Caco-2 (cell line): Measurements from ENCODE around the gene OLFML1. TPM values are rescaled to one million over a fixed set of nuclear protein-coding genes. Genes with fewer than 3 reads are reported as not detected.
A peak's percentile ranks its signal among the peaks of the same experiment; 100 is the strongest.

Source experiments
- BruUV-seq: library from RNA; stranded (reverse); fragments of 400-500 nt; replicated peaks from 2 replicates; lab custom pipeline; 2021; lab: Mats Ljungman, UMichigan
- CTCF ChIA-PET: fragments of 300-600 bp; sonication (Branson Sonifier 250); formaldehyde crosslinking; loops from one replicate; lab custom pipeline; 2022; ENCODE audit warnings: antibody characterized with exemption; lab: Charles Lee
- POLR2A ChIA-PET: fragments of 300-600 bp; sonication (Branson Sonifier 250); formaldehyde crosslinking; loops from one replicate; lab custom pipeline; 2022; ENCODE audit warnings: antibody characterized with exemption; lab: Charles Lee
- DNase-seq, 2 experiments: peaks; one replicate each; pipeline versions ENCODE4 v3.0.0 to v3.0.0-alpha.2; 2020 to 2022
- H3K27me3 ChIP-seq: replicated peaks from 2 replicates; pipeline ENCODE4 v1.6.0; 2011; ENCODE audit warnings: low read length; ENCODE audit not compliant: control insufficient read depth, insufficient read depth
- H3K36me3 ChIP-seq: 2 replicates; pipeline ENCODE4 v1.5.1; 2011; ENCODE audit warnings: low read length; ENCODE audit not compliant: control insufficient read depth, insufficient read depth
- H3K4me1 ChIP-seq: fragments of 250-450 bp; sonication (Bioruptor Pico); 2 replicates; pipeline ENCODE4 v1.5.1; 2020; ENCODE audit warnings: mild to moderate bottlenecking
- H3K4me3 ChIP-seq: 2 replicates; pipeline ENCODE4 v1.5.1; 2011; ENCODE audit warnings: low read depth, mild to moderate bottlenecking, control low read depth, low read length
- H3K9me3 ChIP-seq: fragments of 250-450 bp; sonication (Bioruptor Pico); 2 replicates; pipeline ENCODE4 v1.5.1; 2020; ENCODE audit warnings: mild to moderate bottlenecking, moderate library complexity
- H3K27ac Mint-ChIP-seq: one replicate; pipeline ENCODE4 v1.8.0; 2022; ENCODE audit warnings: mixed read lengths; ENCODE audit not compliant: unreplicated experiment
- H3K27me3 Mint-ChIP-seq: one replicate; pipeline ENCODE4 v1.8.0; 2022; ENCODE audit warnings: mixed read lengths; ENCODE audit not compliant: insufficient read depth, unreplicated experiment
- H3K36me3 Mint-ChIP-seq: one replicate; pipeline ENCODE4 v1.8.0; 2022; ENCODE audit warnings: mild to moderate bottlenecking, mixed read lengths; ENCODE audit not compliant: insufficient read depth, unreplicated experiment
- H3K4me1 Mint-ChIP-seq: one replicate; pipeline ENCODE4 v1.8.0; 2022; ENCODE audit warnings: low read depth, mixed read lengths; ENCODE audit not compliant: unreplicated experiment
- H3K4me3 Mint-ChIP-seq: one replicate; pipeline ENCODE4 v1.8.0; 2022; ENCODE audit warnings: mild to moderate bottlenecking, moderate library complexity, mixed read lengths; ENCODE audit not compliant: unreplicated experiment
- H3K9me3 Mint-ChIP-seq: one replicate; pipeline ENCODE4 v1.8.0; 2022; ENCODE audit warnings: mixed read lengths; ENCODE audit not compliant: unreplicated experiment
- CTCF ChIP-seq, 2 experiments: fragments of 200-600 bp in 1 of 2; IDR thresholded peaks; 1 replicate in 1 of 2; 2 replicates in 1 of 2; pipeline versions ENCODE4 v1.5.1 to v1.8.0; 2011 to 2022; ENCODE audit warnings: antibody characterized with exemption in 1 of 2, control low read depth in 1 of 2, inconsistent platforms in 1 of 2, low read depth in 1 of 2, low read length in 1 of 2, mild to moderate bottlenecking in 1 of 2, moderate library complexity in 1 of 2; ENCODE audit not compliant: insufficient read depth in 1 of 2, severe bottlenecking in 1 of 2, unreplicated experiment in 1 of 2
- intact Hi-C: fragments of 100-400 bp; cut with micrococcal nuclease; formaldehyde crosslinking; loops from one replicate; pipeline ENCODE4 v1.10.0; 2022; ENCODE audit not compliant: unreplicated experiment
- total RNA-seq: library from RNA; stranded (reverse); gene quantifications from 2 replicates; pipeline ENCODE4 v1.2.3, GENCODE V29; 2022

OLFML1 gene
- total RNA-seq, 1 experiment from 2014 or later: 1.8 TPM

GRCh38 chr11:7437696-7438095, 47.6 kb upstream of the OLFML1 start:
- no TSS peak for BruUV-seq

GRCh38 chr11:7439746-7440320, 45.5 kb upstream of the OLFML1 start:
- no TSS peak for BruUV-seq
- CTCF ChIA-PET: interaction anchor here (0.5 kb wide), 1 partner anchor 456 kb away, joined by 3 read pairs; no protein-coding TSS in a partner anchor
- Mint-ChIP-seq H3K4me3 (no peak overlapping the region), H3K27ac (no peak overlapping the region), H3K9me3 (no peaks in the 10 kb centered on the region), H3K4me1 (no peaks in the 10 kb centered on the region), H3K27me3 (peaks cover 23% of the 10 kb centered on the region), H3K36me3 (no peaks in the 10 kb centered on the region)
- no peak for DNase-seq
- Histone ChIP-seq H3K4me1 (no peaks in the 10 kb centered on the region), H3K27me3 (no peaks in the 10 kb centered on the region), H3K36me3 (no peaks in the 10 kb centered on the region), H3K4me3 (no peak overlapping the region), H3K9me3 (no peaks in the 10 kb centered on the region)
- POLR2A ChIA-PET: no interaction called here
- no peak for TF ChIP-seq CTCF (IDR thresholded peaks at IDR 0.05; ENCODE audit: insufficient read depth in 1 of 2, low read depth in 1 of 2, low read length in 1 of 2, severe bottlenecking in 1 of 2, unreplicated experiment in 1 of 2)
- intact Hi-C loops: loop anchor here (5.0 to 10.0 kb wide), 2 partner anchors 165 to 227 kb away; no protein-coding TSS in a partner anchor

More at GRCh38 chr11:7437696-7438095, 47.6 kb upstream of the OLFML1 start:
- Mint-ChIP-seq H3K36me3 (no peaks in the 10 kb centered on the region), H3K4me1 (no peaks in the 10 kb centered on the region), H3K4me3 (no peak overlapping the region), H3K27ac (no peak overlapping the region), H3K27me3 (peaks cover 30% of the 10 kb centered on the region), H3K9me3 (no peaks in the 10 kb centered on the region)
- Histone ChIP-seq H3K4me1 (no peaks in the 10 kb centered on the region), H3K4me3 (no peak overlapping the region), H3K9me3 (no peaks in the 10 kb centered on the region), H3K27me3 (no peaks in the 10 kb centered on the region), H3K36me3 (no peaks in the 10 kb centered on the region)
- intact Hi-C loops: loop anchor here (10.0 kb wide), 1 partner anchor 163 kb away; no protein-coding TSS in a partner anchor
- ChIA-PET CTCF (no interaction called here), POLR2A (no interaction called here)
- TF ChIP-seq CTCF (IDR thresholded peaks at IDR 0.05; ENCODE audit: insufficient read depth in 1 of 2, low read depth in 1 of 2, low read length in 1 of 2, severe bottlenecking in 1 of 2, unreplicated experiment in 1 of 2): no peak
- no peak for DNase-seq

- Mint-ChIP-seq H3K4me3 (no peak overlapping the region), H3K27ac (no peak overlapping the region), H3K9me3 (no peaks in the 10 kb centered on the region), H3K27me3 (peaks cover 21% of the 10 kb centered on the region), H3K36me3 (no peaks in the 10 kb centered on the region), H3K4me1 (no peaks in the 10 kb centered on the region)
- no TSS peak for BruUV-seq
- ChIA-PET CTCF (interaction anchor here (1.0 to 3.4 kb wide), 4 partner anchors 28 to 344 kb away, joined by 4 to 25 read pairs (median 10); no protein-coding TSS in a partner anchor), POLR2A (no interaction called here)
- Histone ChIP-seq H3K27me3 (no peaks in the 10 kb centered on the region), H3K9me3 (no peaks in the 10 kb centered on the region), H3K36me3 (no peaks in the 10 kb centered on the region), H3K4me1 (no peaks in the 10 kb centered on the region), H3K4me3 (no peak overlapping the region)
- TF ChIP-seq CTCF (IDR thresholded peaks at IDR 0.05; ENCODE audit: insufficient read depth in 1 of 2, low read depth in 1 of 2, low read length in 1 of 2, severe bottlenecking in 1 of 2, unreplicated experiment in 1 of 2): peak; percentile 82 to 96
- intact Hi-C loops: loop anchor here (1.0 to 5.0 kb wide), 5 partner anchors 28 to 344 kb away; no protein-coding TSS in a partner anchor
- DNase-seq: peak; percentile 64 to 83
Observed at GRCh38 chr11:7442588-7443215, 42.6 kb upstream of the OLFML1 start.
